Mucosa of stomach (tissue), 1 donor: ENCODE results near the gene COL9A1.

Experiments used
- H3K27me3 ChIP-seq: one replicate; pipeline ENCODE4 v1.7.0; 2013; ENCODE audit warnings: mild to moderate bottlenecking, low read length; ENCODE audit not compliant: control insufficient read depth, insufficient read depth
- H3K36me3 ChIP-seq: one replicate; pipeline ENCODE4 v1.7.0; 2013; ENCODE audit warnings: low read length; ENCODE audit not compliant: control insufficient read depth, insufficient read depth
- H3K4me1 ChIP-seq: one replicate; pipeline ENCODE4 v1.7.0; 2013; ENCODE audit warnings: mild to moderate bottlenecking, low read length; ENCODE audit not compliant: control insufficient read depth, insufficient read depth
- H3K4me3 ChIP-seq: one replicate; pipeline ENCODE4 v1.7.0; 2013; ENCODE audit warnings: low read length
- H3K9ac ChIP-seq: one replicate; pipeline ENCODE4 v1.7.0; 2013; ENCODE audit warnings: mild to moderate bottlenecking, low read length, moderate library complexity
- H3K9me3 ChIP-seq: one replicate; pipeline ENCODE4 v1.7.0; 2013; ENCODE audit warnings: mild to moderate bottlenecking, low read length, moderate library complexity; ENCODE audit not compliant: control insufficient read depth
- donor health status: Pancreatic carcinoma.

COL9A1 gene

DNA sequence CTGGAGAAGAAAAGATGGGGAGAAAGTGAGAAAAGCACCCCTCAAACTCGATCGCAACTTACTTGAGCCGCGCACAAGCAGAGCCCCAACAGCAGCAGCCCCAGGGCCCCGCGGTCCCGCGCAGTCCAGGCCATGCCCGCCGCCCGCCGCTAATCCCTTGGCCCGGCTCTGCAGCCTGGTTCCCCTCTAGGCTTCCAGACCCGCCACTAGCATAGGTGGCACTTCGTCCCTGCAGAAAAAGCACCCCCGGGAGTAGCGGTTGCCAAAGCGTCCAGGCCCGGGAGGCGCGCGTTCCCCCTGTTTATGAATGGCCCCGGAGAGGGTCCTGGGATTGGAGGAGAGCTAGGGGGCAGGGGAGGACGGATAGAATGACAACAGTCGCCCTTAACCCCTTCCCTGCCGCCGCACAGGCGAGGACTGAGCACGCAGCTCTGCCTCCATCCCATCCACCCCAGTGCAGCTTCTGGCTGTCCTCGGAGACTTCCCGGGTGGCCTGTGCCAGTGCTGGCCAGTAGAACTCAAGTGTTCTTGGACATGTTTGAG lies 19.9 kb downstream of the COL9A1 start:
- Histone ChIP-seq H3K4me3 (no peak overlapping the region), H3K4me1 (no peaks in the 10 kb centered on the region), H3K9ac (no peak overlapping the region), H3K36me3 (no peaks in the 10 kb centered on the region), H3K9me3 (no peaks in the 10 kb centered on the region), H3K27me3 (peaks cover 42% of the 10 kb centered on the region)

DNA sequence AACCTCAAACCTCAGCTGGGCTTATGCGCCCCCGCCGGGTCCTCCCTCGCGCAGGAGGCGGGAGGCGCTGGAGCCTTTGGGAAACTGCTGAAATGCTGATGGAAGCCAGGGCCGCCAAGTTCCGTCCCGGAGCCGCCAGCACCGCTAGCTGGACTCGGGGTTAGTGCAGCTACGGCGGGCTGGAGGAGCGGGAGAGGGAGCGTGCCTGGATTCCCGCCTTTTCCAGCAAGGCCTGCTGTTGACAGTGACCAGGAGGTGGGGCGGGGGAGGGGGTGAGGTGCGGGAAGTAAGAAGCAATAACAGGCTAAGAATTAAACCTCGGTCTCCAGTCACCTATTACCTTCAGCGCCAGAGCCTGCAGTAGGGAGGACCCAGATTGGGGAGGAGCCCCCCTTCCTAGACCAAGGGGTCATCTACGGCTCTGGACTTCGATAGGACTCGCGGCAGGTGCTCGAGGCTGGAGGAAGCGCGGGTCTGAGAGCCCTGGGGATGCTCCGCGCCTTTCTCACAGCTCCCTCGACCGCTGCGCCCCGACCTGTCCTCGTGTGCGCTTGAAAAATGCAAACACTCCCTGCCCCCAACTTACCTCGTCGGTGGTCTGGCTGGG lies 20.5 kb downstream of the COL9A1 start:
- Histone ChIP-seq H3K4me1 (no peaks in the 10 kb centered on the region), H3K27me3 (peaks cover 42% of the 10 kb centered on the region), H3K9ac (no peak overlapping the region), H3K9me3 (no peaks in the 10 kb centered on the region), H3K4me3 (no peak overlapping the region), H3K36me3 (no peaks in the 10 kb centered on the region)

DNA sequence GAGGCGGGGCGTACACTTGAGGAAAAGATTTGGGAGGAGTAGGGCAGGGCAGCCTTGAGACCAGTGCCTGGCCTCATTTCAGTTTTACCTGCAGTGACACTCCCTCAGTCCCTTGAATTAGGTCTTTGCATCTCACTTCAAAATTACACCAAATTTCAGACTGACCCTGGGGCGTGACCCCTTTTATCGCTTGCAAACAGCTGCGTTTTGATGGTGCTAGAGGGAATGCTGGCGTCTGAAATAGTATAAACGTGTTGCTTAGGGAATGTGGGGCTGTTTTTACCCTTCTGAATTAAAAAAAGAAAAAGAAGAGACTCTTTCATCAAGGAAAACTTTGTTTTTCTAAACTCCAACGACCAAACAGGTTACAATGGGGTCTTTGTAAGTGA lies 21.0 kb downstream of the COL9A1 start:
- H3K9ac ChIP-seq = no peak overlapping the region
- no peak overlapping the region for H3K4me3 ChIP-seq
- no peaks in the 10 kb centered on the region for H3K36me3 ChIP-seq
- H3K4me1 ChIP-seq = no peaks in the 10 kb centered on the region
- peaks cover 42% of the 10 kb centered on the region for H3K27me3 ChIP-seq
- no peaks in the 10 kb centered on the region for H3K9me3 ChIP-seq

DNA sequence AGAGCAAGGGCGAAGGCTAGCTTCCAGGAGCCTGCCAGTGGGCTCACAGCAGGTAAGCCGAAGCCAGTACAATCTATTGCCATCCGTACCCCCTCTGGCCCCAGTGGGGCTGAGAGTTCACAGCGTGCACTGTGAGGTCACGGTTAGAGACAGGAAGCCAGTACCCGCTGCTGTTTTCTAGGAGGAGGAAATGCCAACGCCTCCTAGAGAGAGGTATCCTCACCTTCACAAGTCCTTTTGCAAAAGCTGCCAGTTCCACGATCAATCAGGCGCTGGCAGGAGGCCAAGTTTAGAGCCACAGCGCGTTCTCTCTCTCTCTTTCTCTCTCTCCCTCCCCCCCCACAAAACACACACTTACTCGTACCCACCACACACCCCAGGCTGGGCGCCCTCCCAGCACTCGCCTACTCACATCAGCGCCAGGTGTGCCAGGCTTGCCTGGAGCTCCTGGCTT lies 22.5 kb downstream of the COL9A1 start:
- no peaks in the 10 kb centered on the region for H3K36me3 ChIP-seq
- H3K27me3 ChIP-seq = peaks cover 42% of the 10 kb centered on the region
- H3K4me3 ChIP-seq = no peak overlapping the region

DNA sequence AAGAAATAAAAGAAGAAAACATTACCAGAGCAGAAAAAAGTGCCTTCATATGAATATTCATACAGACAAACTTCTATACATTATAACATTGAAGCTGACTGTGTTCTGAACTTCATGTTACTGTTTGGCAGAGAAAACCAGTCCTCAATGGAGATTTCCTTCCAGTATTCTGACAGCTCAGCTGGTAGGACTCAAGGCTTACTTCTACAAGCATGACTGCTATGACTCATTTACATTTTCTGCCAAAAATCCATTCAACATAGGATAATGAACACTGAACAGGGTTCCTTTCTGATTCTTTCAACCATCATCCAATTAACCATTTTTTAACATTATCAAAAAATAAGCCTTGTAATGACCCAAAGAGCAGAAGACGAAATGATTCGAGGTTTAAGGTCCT lies 25.4 kb downstream of the COL9A1 start:
- H3K9me3 ChIP-seq = no peaks in the 10 kb centered on the region
- H3K4me3 ChIP-seq = no peak overlapping the region
- H3K36me3 ChIP-seq = no peaks in the 10 kb centered on the region
- no peaks in the 10 kb centered on the region for H3K4me1 ChIP-seq
- H3K27me3 ChIP-seq = peaks cover 19% of the 10 kb centered on the region
- H3K9ac ChIP-seq = no peak overlapping the region

More for the DNA sequence above, 22.5 kb downstream of the COL9A1 start:
- H3K4me1 ChIP-seq = no peaks in the 10 kb centered on the region
- H3K9me3 ChIP-seq = no peaks in the 10 kb centered on the region
- no peak overlapping the region for H3K9ac ChIP-seq

DNA sequence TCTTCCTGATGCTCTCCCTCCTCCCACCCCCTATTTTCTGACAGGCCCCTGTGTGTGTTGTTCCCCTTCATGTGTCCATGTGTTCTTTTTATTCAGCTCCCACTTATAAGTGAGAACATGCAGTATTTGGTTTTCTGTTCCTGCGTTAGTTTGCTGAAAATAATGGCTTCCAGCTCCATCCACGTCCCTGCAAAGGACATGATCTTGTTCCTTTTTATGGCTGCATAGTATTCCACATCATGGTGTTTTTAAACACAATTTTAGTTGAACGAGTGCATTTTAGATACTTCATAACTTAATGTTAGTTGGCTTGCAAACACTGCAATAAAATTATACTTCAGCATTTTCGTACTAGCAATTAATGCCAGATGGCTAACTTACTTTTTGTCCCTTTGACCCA lies 28.5 kb downstream of the COL9A1 start:
- H3K9ac ChIP-seq = no peak overlapping the region
- H3K9me3 ChIP-seq = no peaks in the 10 kb centered on the region
- H3K4me3 ChIP-seq = no peak overlapping the region
- no peaks in the 10 kb centered on the region for H3K27me3 ChIP-seq
- no peaks in the 10 kb centered on the region for H3K4me1 ChIP-seq
- no peaks in the 10 kb centered on the region for H3K36me3 ChIP-seq

DNA sequence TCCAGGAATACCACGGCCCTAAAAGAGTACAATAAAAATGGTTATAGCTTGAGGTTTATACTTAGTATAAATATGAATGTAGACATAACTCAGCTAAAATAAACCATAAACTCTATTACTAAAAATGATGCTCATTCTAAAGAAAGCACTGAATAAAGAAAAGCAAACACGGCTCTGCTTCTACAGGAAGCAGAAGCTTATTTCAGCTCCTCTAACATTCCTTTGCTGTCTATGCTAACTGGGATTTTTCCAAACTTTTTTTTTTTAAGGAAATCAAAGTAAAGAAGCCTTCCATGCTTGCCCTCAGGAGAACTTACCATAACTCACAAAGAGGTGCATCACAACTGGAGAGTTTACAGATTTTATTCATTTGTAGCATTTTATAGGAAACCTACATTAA lies 30.8 kb downstream of the COL9A1 start:
- no peaks in the 10 kb centered on the region for H3K4me1 ChIP-seq
- H3K4me3 ChIP-seq = no peak overlapping the region
- H3K36me3 ChIP-seq = no peaks in the 10 kb centered on the region
- H3K9me3 ChIP-seq = no peaks in the 10 kb centered on the region
- H3K9ac ChIP-seq = no peak overlapping the region
- H3K27me3 ChIP-seq = no peaks in the 10 kb centered on the region

DNA sequence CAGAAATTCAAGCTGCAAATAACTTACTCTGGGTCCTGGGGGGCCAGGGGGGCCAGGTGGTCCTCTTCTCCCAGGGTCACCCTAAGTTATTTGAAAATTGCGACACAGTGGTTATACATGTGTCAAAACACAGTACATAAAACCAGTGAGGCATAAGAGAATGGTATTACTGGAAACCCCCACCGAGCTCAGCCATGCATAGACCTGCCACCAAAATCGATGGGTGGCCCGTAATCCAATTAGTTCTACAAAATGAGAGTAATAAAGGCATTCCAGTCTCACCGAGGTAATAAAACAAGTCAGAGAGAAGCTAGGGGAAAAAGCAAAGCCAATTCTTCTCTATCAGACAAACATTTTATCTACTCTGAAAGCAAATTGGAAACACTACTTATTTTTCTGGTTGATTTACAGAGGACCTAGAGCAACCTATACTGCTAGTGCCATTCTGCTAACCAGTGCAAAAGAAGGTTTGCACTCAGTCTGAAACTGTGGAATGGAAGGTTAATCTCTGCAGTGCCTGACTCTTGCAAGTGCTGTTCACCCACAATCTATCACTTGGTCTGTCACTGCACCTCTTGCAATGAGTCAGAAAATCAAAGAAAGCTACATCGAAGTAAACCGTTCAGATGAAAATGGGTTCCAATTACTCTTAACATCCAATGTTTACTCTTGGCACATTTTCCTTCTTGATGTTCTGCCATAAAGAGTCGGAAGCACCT lies 32.4 kb downstream of the COL9A1 start:
- Histone ChIP-seq H3K36me3 (no peaks in the 10 kb centered on the region), H3K27me3 (no peaks in the 10 kb centered on the region), H3K4me1 (no peaks in the 10 kb centered on the region), H3K9ac (no peak overlapping the region), H3K4me3 (no peak overlapping the region), H3K9me3 (no peaks in the 10 kb centered on the region)

DNA sequence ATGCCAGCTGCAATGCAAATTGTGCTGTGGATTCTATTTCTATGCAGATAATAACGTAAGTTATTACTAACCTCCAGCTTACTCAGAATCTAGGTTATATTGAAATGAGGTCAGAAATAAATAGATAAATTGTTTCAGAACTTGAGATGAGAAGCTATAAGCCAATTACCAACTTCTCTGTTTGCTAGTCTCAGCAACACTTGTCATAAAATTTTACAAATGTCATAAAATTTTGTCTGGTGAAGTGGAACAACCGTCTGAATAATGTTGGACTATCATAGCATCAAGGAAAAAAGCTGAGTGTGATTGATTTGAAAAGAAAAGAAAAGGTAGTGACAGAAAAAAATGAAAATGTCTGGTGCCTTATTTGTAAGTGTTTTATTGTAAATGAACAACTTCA lies 36.7 kb downstream of the COL9A1 start:
- Histone ChIP-seq H3K4me3 (no peak overlapping the region), H3K36me3 (no peaks in the 10 kb centered on the region), H3K27me3 (no peaks in the 10 kb centered on the region), H3K9me3 (no peaks in the 10 kb centered on the region), H3K9ac (no peak overlapping the region), H3K4me1 (no peaks in the 10 kb centered on the region)

DNA sequence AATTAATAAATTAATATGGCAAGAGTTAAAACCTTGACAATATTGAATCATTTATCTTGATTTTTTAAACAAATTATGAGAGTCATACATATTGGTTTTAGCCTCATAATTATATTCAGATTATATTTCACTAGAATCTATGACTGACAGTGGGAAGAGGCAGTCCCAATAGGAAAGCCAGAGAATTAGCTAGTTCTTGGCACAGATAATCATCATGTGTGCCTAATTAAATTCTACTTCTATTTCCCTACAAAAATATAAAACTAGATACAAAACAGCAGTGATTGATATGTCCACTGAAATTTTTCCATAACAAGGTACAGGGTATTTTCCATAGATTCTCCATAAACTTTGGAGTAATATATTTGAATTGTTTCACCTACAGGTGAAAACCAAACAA lies 38.6 kb downstream of the COL9A1 start:
- no peak overlapping the region for H3K4me3 ChIP-seq
- H3K27me3 ChIP-seq = no peaks in the 10 kb centered on the region
- no peaks in the 10 kb centered on the region for H3K36me3 ChIP-seq
- H3K9ac ChIP-seq = no peak overlapping the region
- H3K4me1 ChIP-seq = no peaks in the 10 kb centered on the region
- no peaks in the 10 kb centered on the region for H3K9me3 ChIP-seq

DNA sequence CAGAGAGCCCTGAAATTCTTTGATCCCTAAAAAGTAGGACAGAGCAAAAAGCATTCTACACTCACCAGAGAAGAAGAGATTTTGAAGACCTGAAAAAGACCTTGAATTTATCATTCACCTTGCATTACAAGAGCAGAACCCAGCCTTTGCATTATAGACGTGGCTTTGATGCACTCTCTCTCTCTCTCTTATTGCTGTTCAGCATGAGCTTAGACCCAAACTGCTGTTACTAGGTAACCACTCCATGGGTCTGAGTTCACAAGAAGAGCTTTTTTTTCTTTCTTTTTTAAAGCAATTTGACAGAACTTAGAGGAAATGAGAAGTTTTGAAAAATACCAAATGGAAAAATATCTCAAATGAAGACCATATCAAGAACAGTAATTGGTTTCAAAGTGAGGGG lies 44.4 kb downstream of the COL9A1 start:
- Histone ChIP-seq H3K36me3 (no peaks in the 10 kb centered on the region), H3K9me3 (no peaks in the 10 kb centered on the region), H3K4me3 (no peak overlapping the region), H3K27me3 (no peaks in the 10 kb centered on the region), H3K9ac (no peak overlapping the region), H3K4me1 (no peaks in the 10 kb centered on the region)

DNA sequence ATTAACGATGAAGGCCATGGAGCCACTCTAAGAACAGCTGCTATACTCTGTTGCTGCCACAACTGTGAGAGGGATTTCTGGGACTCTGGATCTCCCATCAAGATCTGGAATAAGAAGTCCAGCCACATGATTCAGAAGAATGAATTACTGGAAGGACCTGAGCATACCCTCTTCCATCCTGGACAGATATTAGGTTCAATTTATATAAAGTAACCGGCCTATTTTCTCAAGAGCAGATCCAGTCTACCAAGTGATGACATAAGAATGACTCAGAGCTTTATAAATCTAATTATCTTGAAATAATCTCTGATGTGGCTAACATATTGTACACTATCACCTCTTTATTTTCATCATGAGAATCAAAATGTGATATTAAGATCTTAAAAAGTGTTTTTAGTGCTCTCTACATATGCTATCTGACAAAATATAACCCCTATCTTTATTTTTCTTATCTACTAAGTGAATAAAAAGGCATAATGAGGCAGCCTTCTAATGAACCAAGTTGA lies 45.1 kb downstream of the COL9A1 start:
- Histone ChIP-seq H3K36me3 (no peaks in the 10 kb centered on the region), H3K9ac (no peak overlapping the region), H3K4me1 (no peaks in the 10 kb centered on the region), H3K9me3 (no peaks in the 10 kb centered on the region), H3K27me3 (no peaks in the 10 kb centered on the region), H3K4me3 (no peak overlapping the region)
